PFSK-1 (cell line): ENCODE measurements around the gene MUC22.

Experiments used
- FOXP2 ChIP-seq: optimal IDR thresholded peaks from 2 replicates; pipeline ENCODE3; 2011; ENCODE audit warnings: borderline replicate concordance, control low read depth, inconsistent platforms; ENCODE audit not compliant: insufficient read depth; ENCODE audit errors: extremely low read length, extremely low read depth
- POLR2AphosphoS5 ChIP-seq: IDR thresholded peaks from 2 replicates; pipeline ENCODE4 v1.6.1; 2012; ENCODE audit warnings: low read depth, mild to moderate bottlenecking, control low read depth, low read length, moderate library complexity
- SIN3A ChIP-seq: IDR thresholded peaks from 2 replicates; pipeline ENCODE4 v1.6.1; 2012; ENCODE audit warnings: mild to moderate bottlenecking, low read length, moderate library complexity, borderline replicate concordance; ENCODE audit not compliant: insufficient read depth
- TAF1 ChIP-seq: IDR thresholded peaks from 2 replicates; pipeline ENCODE4 v1.6.1; 2012; ENCODE audit warnings: low read length, control low read depth, borderline replicate concordance; ENCODE audit not compliant: insufficient read depth
- TF ChIP-seq, protein P1 (sequence below), 2 experiments: IDR thresholded peaks; 2 replicates each; pipeline versions ENCODE4 v1.6.1 to v1.8.0; 2011 to 2012; ENCODE audit warnings: low read depth in 2 of 2, low read length in 2 of 2, control low read depth in 1 of 2, inconsistent platforms in 1 of 2, mild to moderate bottlenecking in 1 of 2, moderate library complexity in 1 of 2; ENCODE audit not compliant: insufficient read depth in 1 of 2

MUC22 gene

DNA sequence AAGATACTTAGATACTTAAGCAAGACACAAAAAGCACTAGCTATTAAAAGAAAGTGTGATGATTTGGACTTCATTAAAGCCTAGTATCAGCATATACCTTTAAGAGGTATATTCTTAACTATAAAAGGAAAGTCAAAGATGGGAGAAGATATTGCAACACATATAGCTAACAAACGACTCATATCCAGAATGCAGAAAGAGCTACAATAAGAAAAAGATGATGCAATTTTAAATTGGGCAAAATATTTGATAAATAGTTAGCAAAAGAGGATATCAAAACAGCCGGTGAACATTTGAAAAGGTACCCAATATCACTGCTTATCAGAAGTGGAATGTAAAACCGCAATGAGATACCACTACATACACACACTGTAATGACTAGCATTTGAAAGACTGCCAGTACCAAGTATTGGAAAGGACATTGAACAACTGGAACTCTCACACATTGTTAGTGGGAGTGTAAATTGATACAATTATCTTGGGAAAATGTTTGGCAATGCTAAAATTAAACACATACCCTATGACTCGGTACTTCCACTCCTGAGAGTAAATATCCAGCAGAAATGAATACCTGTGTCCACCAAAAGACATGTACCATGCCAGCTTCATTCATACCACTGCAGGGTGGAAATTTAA is 25.7 kb downstream of the MUC22 start:
- TF ChIP-seq POLR2AphosphoS5: no peak
- TF ChIP-seq, protein P1, sequence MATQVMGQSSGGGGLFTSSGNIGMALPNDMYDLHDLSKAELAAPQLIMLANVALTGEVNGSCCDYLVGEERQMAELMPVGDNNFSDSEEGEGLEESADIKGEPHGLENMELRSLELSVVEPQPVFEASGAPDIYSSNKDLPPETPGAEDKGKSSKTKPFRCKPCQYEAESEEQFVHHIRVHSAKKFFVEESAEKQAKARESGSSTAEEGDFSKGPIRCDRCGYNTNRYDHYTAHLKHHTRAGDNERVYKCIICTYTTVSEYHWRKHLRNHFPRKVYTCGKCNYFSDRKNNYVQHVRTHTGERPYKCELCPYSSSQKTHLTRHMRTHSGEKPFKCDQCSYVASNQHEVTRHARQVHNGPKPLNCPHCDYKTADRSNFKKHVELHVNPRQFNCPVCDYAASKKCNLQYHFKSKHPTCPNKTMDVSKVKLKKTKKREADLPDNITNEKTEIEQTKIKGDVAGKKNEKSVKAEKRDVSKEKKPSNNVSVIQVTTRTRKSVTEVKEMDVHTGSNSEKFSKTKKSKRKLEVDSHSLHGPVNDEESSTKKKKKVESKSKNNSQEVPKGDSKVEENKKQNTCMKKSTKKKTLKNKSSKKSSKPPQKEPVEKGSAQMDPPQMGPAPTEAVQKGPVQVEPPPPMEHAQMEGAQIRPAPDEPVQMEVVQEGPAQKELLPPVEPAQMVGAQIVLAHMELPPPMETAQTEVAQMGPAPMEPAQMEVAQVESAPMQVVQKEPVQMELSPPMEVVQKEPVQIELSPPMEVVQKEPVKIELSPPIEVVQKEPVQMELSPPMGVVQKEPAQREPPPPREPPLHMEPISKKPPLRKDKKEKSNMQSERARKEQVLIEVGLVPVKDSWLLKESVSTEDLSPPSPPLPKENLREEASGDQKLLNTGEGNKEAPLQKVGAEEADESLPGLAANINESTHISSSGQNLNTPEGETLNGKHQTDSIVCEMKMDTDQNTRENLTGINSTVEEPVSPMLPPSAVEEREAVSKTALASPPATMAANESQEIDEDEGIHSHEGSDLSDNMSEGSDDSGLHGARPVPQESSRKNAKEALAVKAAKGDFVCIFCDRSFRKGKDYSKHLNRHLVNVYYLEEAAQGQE (IDR thresholded peaks at IDR 0.05; ENCODE audit: insufficient read depth in 1 of 2, low read depth in 2 of 2, low read length in 2 of 2): no peak
- no peak for TF ChIP-seq FOXP2
- TF ChIP-seq TAF1: no peak
- TF ChIP-seq SIN3A: no peak

DNA sequence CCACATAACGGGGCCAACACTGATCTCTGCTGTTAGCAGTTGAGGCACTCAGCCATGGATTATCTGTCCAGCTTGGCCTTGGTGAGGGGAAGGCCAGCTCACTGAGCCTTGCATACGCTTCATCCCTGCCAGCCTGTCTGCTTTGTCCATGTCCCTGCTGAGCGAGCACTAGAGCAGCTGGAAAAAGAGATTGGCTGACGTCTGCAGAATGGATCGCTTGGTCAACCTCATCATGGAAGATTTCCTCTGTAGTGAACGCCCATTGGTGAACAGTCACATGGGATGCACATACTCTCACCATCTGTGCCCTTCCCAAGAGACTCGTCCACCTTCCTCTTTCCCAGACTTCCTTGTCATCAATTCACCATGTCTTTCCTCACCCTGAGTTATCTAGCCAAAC is 26.9 kb downstream of the MUC22 start:
- TF ChIP-seq, protein P1 (IDR thresholded peaks at IDR 0.05; ENCODE audit: insufficient read depth in 1 of 2, low read depth in 2 of 2, low read length in 2 of 2): no peak
- TF ChIP-seq FOXP2: no peak
- TF ChIP-seq SIN3A: no peak
- no peak for TF ChIP-seq POLR2AphosphoS5
- TF ChIP-seq TAF1: no peak

DNA sequence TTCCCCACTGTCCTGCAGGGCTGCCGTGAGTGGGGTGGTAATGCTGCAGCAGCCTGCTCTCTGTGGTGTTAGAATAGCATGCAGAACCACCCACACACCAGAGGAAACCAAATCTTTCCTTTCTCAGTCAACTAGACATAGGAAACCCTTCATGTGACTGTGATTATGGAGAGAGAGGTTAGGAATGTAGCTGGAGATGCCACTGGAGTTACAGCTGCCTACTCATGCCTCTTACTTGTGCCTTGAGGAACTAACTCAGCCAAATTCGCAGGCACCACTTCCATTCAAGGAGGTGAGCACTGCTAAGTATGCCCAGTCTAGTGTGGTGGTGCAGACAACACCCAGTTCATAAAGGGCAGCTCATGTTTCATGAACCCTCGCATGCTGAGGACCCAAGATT is 27.4 kb downstream of the MUC22 start:
- no peak for TF ChIP-seq POLR2AphosphoS5

DNA sequence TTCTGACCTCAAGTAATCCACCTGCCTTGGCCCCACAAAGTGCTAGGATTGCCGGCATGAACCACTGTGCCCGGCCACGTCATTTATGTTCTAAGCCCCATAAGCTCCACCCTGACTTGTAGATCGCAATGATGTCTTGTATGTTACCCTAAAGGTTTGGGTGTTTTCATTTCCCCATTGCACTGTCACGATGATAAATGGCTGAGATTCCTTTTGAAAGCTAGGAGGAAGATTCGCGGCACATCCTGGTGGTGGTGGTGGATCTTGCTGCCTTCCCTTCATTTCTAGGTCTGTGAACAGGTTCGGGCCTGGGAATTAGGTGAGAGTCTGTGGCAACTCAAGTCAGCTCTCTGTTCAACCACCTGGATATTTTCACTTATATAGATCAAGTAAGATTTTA is 28.3 kb downstream of the MUC22 start:
- TF ChIP-seq, protein P1 (IDR thresholded peaks at IDR 0.05; ENCODE audit: insufficient read depth in 1 of 2, low read depth in 2 of 2, low read length in 2 of 2): no peak
- TF ChIP-seq TAF1 (no peak), SIN3A (no peak), FOXP2 (no peak), POLR2AphosphoS5 (no peak)

DNA sequence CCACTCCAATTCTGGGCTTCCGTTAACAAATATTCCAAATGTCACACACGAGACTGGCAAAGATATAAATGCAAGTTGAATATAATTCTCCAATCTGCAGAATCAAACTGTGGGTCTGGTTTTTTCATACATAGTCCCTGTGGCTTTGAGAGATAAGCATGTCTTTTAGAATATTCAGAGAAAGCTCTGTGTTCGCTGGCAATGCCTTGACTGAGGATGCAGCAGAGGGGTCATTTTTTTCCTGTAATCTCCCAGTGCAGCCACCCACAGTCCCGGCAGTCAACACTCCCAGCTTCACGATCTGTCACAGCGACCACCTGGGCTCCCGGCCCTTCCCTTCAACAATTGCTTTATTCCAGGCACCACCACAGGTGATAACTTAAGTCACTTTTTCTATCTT is 30.5 kb downstream of the MUC22 start:
- no peak for TF ChIP-seq TAF1
- TF ChIP-seq POLR2AphosphoS5: no peak

DNA sequence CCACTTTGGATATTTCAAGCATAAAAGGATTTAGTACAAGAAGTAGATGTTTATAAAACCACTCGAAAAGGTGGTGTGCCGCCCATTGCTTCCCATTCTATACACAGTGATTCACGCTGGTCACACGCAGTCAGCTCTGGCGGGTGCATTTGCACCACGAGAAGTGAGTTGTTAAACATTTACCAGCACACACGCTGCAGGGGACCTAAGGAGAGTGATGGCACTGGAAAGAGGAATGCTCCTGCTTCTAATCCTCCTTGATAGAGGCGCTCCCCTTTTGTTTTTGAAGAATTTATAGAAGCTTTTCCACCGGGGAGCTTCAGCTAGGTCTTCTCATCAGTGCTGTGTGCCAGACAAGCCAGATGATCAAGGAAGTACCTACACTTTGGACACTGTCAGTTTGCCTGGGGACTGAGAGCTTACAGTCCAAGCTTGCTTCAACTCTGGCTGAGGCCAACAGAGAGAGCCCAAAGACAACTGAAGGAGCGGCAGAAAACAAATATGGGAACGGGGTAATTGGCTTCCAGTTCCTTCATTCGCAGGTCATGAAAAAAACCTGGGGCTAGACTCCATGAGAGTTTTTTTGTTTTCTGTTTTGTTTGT is 31.2 kb downstream of the MUC22 start:
- TF ChIP-seq POLR2AphosphoS5 (no peak), SIN3A (no peak), FOXP2 (no peak), TAF1 (no peak)
- TF ChIP-seq, protein P1 (IDR thresholded peaks at IDR 0.05; ENCODE audit: insufficient read depth in 1 of 2, low read depth in 2 of 2, low read length in 2 of 2): no peak
